Type B pancreatic cell (in vitro differentiated cells): ENCODE data around the gene SSH2. TPM values are rescaled to one million over a fixed set of nuclear protein-coding genes. Genes with fewer than 3 reads are reported as not detected.

Experiments
- DNase-seq: peaks from one replicate; pipeline ENCODE4 v3.0.0; 2021; ENCODE audit warnings: mixed read lengths; ENCODE audit not compliant: unreplicated experiment; ENCODE audit errors: extremely low spot score
- H3K27ac Mint-ChIP-seq: 2 replicates; pipeline ENCODE4 v1.8.0; 2021; ENCODE audit warnings: mild to moderate bottlenecking, mixed read lengths
- H3K27me3 Mint-ChIP-seq: 2 replicates; pipeline ENCODE4 v1.8.0; 2021; ENCODE audit warnings: mixed read lengths
- H3K36me3 Mint-ChIP-seq: 2 replicates; pipeline ENCODE4 v1.8.0; 2021; ENCODE audit warnings: mixed read lengths
- H3K4me1 Mint-ChIP-seq: one replicate; pipeline ENCODE4 v1.8.0; 2021; ENCODE audit warnings: mixed read lengths; ENCODE audit not compliant: unreplicated experiment
- H3K4me3 Mint-ChIP-seq: 2 replicates; pipeline ENCODE4 v1.8.0; 2021; ENCODE audit warnings: mild to moderate bottlenecking, mixed read lengths
- H3K9me3 Mint-ChIP-seq: 2 replicates; pipeline ENCODE4 v1.8.0; 2021; ENCODE audit warnings: mixed read lengths
- CTCF ChIP-seq: fragments of 200-600 bp; sonication (generic); conservative IDR thresholded peaks from 2 replicates; pipeline ENCODE4 v1.5.0; 2021; ENCODE audit warnings: antibody characterized with exemption, mild to moderate bottlenecking
- total RNA-seq: library from RNA; stranded (reverse); gene quantifications from 2 replicates; pipeline ENCODE4 v1.2.1, GENCODE V29; 2021; ENCODE audit warnings: low replicate concordance

SSH2 gene
- total RNA-seq, 1 donor from 2014 or later = 23.8 TPM

- Mint-ChIP-seq H3K4me1 (peaks cover 6% of the 10 kb centered on the region), H3K9me3 (no peaks in the 10 kb centered on the region), H3K36me3 (peaks cover 8% of the 10 kb centered on the region), H3K27me3 (no peaks in the 10 kb centered on the region), H3K4me3 (no peak overlapping the region), H3K27ac (no peak overlapping the region)
- no peak for DNase-seq
- no peak for TF ChIP-seq CTCF
These were observed 351.2 kb downstream of the SSH2 start for GRCh38 chr17:29578626-29579485.

GRCh38 chr17:29577385-29578211 is 352.4 kb downstream of the SSH2 start:
- Mint-ChIP-seq H3K27me3 (no peaks in the 10 kb centered on the region), H3K36me3 (peaks cover 8% of the 10 kb centered on the region), H3K4me3 (no peak overlapping the region), H3K9me3 (no peaks in the 10 kb centered on the region), H3K4me1 (peaks cover 6% of the 10 kb centered on the region), H3K27ac (no peak overlapping the region)
- no peak for TF ChIP-seq CTCF
- no peak for DNase-seq

- no peak for DNase-seq
- H3K36me3 Mint-ChIP-seq = peaks cover 8% of the 10 kb centered on the region
- peaks cover 6% of the 10 kb centered on the region for H3K4me1 Mint-ChIP-seq
- no peaks in the 10 kb centered on the region for H3K27me3 Mint-ChIP-seq
- no peak overlapping the region for H3K27ac Mint-ChIP-seq
- no peaks in the 10 kb centered on the region for H3K9me3 Mint-ChIP-seq
- TF ChIP-seq CTCF = no peak
- H3K4me3 Mint-ChIP-seq = no peak overlapping the region
These were observed 353.0 kb downstream of the SSH2 start for GRCh38 chr17:29577001-29577370.

GRCh38 chr17:29576214-29577000 is 353.6 kb downstream of the SSH2 start:
- H3K9me3 Mint-ChIP-seq = no peaks in the 10 kb centered on the region
- no peak for DNase-seq
- H3K4me1 Mint-ChIP-seq = peaks cover 6% of the 10 kb centered on the region
- no peaks in the 10 kb centered on the region for H3K27me3 Mint-ChIP-seq
- no peak for TF ChIP-seq CTCF
- H3K36me3 Mint-ChIP-seq = peaks cover 8% of the 10 kb centered on the region
- no peak overlapping the region for H3K27ac Mint-ChIP-seq
- no peak overlapping the region for H3K4me3 Mint-ChIP-seq

Other genes starting within 250 kb of the SSH2 start
- 0.29 and 0.43 TPM in 2 replicates for gene EFCAB5, start 11.4 kb upstream of the SSH2 start, total RNA-seq
- gene NSRP1, start 186.6 kb upstream of the SSH2 start, total RNA-seq = 23.0 and 31.6 TPM in 2 replicates